GM21367 (cell line): ENCODE data around the gene CAMTA1.
"Not testable (repeated sequence)": the region's sequence is repeated elsewhere in the genome, so short reads cannot be mapped to it uniquely, and the experiment has no call there.

Source experiments
- ATAC-seq: cut with Tn5 transposase; IDR thresholded peaks from one replicate; pipeline ENCODE4 v1.9.1; 2021; ENCODE audit not compliant: unreplicated experiment

The CAMTA1 gene, protein sequence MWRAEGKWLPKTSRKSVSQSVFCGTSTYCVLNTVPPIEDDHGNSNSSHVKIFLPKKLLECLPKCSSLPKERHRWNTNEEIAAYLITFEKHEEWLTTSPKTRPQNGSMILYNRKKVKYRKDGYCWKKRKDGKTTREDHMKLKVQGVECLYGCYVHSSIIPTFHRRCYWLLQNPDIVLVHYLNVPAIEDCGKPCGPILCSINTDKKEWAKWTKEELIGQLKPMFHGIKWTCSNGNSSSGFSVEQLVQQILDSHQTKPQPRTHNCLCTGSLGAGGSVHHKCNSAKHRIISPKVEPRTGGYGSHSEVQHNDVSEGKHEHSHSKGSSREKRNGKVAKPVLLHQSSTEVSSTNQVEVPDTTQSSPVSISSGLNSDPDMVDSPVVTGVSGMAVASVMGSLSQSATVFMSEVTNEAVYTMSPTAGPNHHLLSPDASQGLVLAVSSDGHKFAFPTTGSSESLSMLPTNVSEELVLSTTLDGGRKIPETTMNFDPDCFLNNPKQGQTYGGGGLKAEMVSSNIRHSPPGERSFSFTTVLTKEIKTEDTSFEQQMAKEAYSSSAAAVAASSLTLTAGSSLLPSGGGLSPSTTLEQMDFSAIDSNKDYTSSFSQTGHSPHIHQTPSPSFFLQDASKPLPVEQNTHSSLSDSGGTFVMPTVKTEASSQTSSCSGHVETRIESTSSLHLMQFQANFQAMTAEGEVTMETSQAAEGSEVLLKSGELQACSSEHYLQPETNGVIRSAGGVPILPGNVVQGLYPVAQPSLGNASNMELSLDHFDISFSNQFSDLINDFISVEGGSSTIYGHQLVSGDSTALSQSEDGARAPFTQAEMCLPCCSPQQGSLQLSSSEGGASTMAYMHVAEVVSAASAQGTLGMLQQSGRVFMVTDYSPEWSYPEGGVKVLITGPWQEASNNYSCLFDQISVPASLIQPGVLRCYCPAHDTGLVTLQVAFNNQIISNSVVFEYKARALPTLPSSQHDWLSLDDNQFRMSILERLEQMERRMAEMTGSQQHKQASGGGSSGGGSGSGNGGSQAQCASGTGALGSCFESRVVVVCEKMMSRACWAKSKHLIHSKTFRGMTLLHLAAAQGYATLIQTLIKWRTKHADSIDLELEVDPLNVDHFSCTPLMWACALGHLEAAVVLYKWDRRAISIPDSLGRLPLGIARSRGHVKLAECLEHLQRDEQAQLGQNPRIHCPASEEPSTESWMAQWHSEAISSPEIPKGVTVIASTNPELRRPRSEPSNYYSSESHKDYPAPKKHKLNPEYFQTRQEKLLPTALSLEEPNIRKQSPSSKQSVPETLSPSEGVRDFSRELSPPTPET (N-terminal part only)

DNA sequence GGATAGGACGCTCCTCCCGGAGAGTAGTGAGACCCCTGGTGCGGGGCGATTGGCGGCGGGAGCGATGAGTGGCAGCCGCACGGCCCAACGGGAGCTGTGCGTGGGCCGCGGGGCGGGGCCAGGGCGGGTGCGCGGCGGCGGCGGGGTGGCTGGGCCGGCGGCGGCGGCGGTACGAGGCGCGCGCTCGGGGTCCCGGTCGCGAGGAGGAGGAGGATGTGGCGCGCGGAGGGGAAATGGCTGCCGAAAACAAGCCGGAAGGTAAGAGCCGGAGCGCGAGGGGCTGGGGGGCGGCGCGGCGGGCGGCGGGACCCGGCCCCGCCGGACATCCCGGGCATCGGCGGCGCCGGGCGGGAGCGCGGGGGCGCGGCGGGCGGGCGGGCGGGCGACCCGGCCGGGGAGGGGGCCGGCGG, at the start of gene CAMTA1:
Gene CAMTA1 (plus strand): TSS at position 137 of the 410 bp plus-strand sequence. CDS start 77 bp downstream, at position 214.
- ATAC-seq: no peak

- no peak for ATAC-seq
These were observed 46.1 kb upstream of the CAMTA1 start for GRCh38 chr1:6738987-6739676.

DNA sequence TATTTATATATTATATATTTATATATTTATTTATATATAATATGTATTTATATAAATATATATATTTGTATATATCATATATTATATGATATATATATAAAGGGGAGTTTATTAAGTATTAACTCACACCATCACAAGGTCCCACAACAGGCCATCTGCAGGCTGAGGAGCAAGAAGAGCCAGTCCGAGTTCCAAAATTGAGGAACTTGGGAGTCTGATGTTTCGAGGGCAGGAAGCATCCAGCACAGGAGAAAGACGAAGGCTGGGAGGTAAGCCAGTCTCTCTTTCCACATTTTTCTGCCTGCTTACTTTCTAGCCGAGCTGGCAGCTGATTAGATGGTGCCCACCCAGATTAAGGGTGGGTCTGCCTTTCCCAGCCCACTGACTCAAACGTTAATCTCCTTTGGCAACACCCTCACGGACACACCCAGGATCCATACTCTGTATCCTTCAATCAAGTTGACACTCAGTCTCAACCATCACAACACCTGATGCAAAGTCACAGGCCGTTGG, 42.5 kb upstream of the CAMTA1 start:
- ATAC-seq: not testable (repeated sequence)

- no peak for ATAC-seq
These were observed 41.8 kb upstream of the CAMTA1 start for GRCh38 chr1:6743189-6744101.

GRCh38 chr1:6745073-6745472, 40.2 kb upstream of the CAMTA1 start:
- no peak for ATAC-seq

DNA sequence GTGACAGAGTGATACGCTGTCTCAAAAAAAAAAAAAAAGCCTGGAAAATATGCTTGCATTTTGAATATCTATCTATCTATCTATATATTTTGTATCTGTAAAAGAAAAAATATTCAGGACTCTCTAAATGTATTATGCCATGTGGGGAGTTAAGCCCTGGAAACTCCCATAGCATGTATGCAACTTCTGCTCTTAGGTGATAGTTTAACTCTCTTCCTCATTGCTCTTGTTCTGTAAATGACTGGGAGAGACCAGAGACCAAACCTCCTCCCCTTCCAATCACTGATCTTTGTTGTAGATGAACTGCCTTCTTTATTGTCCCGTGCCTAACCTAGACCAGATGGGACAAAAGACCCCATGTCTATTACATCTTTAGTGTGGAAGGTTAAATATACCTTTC, 37.6 kb upstream of the CAMTA1 start:
- ATAC-seq: no peak

GRCh38 chr1:6750490-6750889, 34.8 kb upstream of the CAMTA1 start:
- no peak for ATAC-seq

DNA sequence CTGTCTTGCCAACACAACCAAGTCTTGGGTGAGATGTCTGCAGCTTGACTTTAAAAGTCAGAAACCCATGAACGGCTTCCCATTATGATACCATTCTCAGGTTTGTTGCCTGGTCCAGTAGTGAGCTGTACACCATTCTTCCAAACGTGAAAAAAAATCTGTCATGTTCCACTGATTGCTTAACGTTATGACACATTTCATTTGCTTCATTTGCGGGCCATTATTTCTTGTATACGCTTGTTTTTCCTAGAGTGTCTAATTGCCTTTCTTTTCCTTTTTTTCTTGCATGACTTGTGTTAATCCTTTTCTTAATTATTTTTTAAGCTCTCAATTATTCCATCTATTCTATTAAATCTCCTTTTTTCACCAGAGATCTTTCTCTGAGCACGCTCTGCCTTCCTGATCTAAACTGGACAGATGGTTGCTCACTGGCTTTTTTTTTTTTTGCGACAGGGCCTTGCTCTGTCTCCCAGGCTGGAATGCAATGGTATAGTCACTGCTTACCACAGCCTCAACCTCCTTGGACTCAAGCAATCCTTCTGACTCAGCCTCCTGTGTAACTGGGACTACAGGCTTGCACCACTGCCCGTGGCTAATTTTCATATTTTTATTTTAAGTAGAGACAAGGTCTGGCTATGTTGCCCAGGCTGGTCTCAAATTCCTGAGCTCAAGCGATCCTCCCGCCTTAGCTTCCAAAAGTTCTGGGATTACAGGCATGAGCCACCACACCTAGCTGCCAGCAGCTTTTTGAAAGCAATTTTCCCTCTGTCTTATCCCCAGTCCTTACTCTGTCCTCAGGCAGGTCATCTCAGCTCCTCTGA, 31.7 kb upstream of the CAMTA1 start:
- ATAC-seq: no peak

- ATAC-seq: no peak
These were observed 28.8 kb upstream of the CAMTA1 start for GRCh38 chr1:6756457-6756856.

DNA sequence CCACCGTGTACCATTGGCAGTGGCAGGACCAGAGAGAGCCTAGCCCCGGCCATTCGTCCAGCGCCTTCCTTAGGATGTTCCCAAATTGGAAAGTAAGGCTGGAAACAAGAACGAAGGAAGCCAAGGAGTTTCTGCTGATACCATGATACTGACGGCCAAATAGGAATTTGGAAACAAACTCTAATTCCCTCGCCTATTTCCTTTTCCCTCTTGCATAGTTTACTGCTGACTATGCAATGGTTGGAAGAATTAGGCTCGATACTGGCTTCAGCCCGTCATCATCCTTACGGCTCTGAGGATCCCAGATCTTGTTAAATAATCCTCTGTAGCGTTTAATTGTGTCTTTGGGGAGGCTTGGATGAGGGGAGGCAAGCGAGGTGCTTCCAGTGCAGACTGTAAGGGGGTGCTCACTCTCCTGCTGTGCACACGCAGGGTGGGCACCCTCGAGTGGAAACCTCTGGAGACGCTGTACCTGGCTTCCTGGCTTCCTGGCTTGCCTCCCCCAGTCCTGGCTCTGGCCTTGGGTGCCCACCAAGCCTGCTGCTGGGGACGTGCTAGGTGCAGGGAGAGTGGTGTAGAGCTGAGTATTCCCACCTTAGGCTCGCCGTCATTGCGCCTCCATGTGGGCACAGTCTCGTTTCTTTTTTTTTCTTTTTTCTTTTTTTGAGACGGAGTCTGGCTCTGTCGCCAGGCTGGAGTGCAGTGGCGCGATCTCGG, 27.4 kb upstream of the CAMTA1 start:
- ATAC-seq: no peak

- ATAC-seq: no peak
These were observed 24.0 kb upstream of the CAMTA1 start for GRCh38 chr1:6761196-6761737.

DNA sequence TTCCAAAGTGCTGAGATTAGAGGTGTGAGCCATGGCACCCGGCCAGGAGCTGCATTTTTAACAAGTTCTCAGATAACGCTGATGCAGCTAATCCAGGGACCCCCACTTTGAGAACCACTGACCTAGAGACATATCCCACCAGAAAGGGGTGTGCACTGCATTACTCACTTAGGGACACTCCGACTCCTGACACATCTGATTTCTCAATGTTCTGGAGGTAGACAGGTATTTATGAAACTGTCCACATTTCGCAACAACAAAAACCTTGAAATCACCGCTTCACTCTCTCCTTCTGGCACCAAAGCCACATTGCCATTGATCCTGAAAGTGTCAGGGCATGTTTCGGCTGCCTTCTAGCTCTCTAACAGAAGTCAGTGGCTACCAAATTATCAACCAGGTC, 23.2 kb upstream of the CAMTA1 start:
- no peak for ATAC-seq

DNA sequence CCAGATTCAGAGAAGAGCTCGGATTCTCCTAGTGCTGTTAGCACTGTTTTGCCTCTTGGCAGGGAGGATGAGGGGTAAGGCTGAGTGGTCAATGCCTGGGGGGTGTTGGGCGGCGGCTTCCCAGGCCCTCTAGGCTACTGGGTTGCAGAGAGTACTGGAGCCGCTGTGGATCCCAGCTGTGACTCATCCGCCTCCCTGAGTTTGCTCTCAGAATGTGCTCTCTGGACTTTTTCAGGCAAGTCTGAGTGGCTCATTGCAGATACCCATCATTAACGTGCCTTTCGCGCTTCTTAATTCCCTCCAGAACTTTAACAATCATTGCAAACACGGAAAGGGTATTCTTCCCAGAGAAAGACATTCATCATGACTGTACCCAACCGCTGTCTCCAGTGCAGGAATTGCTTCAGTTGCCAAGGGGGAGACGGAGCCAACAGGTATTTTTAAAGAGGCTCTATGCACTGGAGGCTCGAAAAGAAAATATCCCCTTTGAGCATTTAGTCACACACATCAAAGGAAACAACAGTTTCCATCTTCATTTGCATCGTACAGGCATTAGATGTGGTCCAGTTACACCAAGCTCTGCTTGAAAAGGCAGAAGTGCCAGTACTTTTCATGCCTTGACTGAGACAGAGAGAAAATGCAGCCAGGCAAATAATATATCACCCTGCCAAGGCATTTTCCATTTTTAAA, 14.4 kb upstream of the CAMTA1 start:
- no peak for ATAC-seq

DNA sequence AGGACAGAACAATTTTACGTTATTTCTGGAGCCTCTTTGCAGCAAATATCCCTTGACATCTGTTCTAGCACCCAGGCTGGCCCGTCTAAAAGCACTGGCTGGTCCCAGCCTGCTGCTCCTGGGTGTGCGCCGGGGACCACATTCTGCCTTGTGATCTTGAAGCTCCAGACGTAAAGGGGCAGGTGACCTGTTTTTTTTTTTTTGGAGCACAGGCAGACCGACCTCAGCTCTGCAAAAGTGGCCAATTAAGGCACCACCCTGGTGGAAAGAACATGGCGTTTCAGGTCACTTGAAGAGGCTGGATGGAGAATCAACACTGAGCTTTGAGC, 13.8 kb upstream of the CAMTA1 start:
- no peak for ATAC-seq

GRCh38 chr1:6774381-6774780, 10.9 kb upstream of the CAMTA1 start:
- no peak for ATAC-seq

GRCh38 chr1:6775261-6776043, 9.8 kb upstream of the CAMTA1 start:
- ATAC-seq: no peak
